GM12878 (cell line): Measurements from ENCODE around the gene MAMLD1. TPM values are rescaled to one million over a fixed set of nuclear protein-coding genes. Genes with fewer than 3 reads are reported as not detected.

ENCODE experiments used
- EGR1 ChIP-seq, 2 experiments: IDR thresholded peaks; 1 replicate in 1 of 2; 2 replicates in 1 of 2; pipeline ENCODE4 v1.6.1; 2011 to 2012; ENCODE audit warnings: low read depth in 2 of 2, low read length in 2 of 2, borderline replicate concordance in 1 of 2, mild to moderate bottlenecking in 1 of 2, moderate library complexity in 1 of 2
- HSF1 ChIP-seq: fragments of 150-350 bp; IDR thresholded peaks from 2 replicates; pipeline ENCODE4 v1.6.1; 2014; ENCODE audit warnings: mild to moderate bottlenecking, low read depth, low read length
- MYC ChIP-seq: IDR thresholded peaks from 2 replicates; pipeline ENCODE4 v1.6.1; 2011; ENCODE audit warnings: mild to moderate bottlenecking, low read length, moderate library complexity, inconsistent platforms; ENCODE audit not compliant: insufficient read depth, insufficient replicate concordance, insufficient read length, severe bottlenecking
- PML ChIP-seq: IDR thresholded peaks from 2 replicates; pipeline ENCODE4 v1.6.1; 2012; ENCODE audit warnings: low read length, inconsistent platforms
- RAD21 ChIP-seq: IDR thresholded peaks from 2 replicates; pipeline ENCODE4 v1.6.1; 2011; ENCODE audit warnings: mild to moderate bottlenecking, low read depth, low read length, moderate library complexity; ENCODE audit not compliant: insufficient read depth
- ZBED1 ChIP-seq: IDR thresholded peaks from 2 replicates; pipeline ENCODE4 v1.6.1; 2016; ENCODE audit warnings: borderline replicate concordance
- ZNF592 ChIP-seq: fragments of 450-650 bp; IDR thresholded peaks from 2 replicates; pipeline ENCODE4 v1.6.1; 2017; ENCODE audit warnings: mild to moderate bottlenecking, moderate library complexity
- polyA plus RNA-seq, 11 experiments: library from polyadenylated mRNA; depleted of rRNA in 4 of 11; unstranded in 6 of 11; stranded (reverse) in 5 of 11; fragments of >200 nt; fragmentation: Nextera tagmentation in 4 of 11; fragmentation: Illumina TruSeq in 1 of 11; extraction: Ambion mirVana in 4 of 11; extraction: Trizol in 1 of 11; gene quantifications; 1 replicate in 1 of 11; 2 replicates in 10 of 11; pipeline versions ENCODE4 v1.2.1 to v1.2.3, GENCODE V29; 2011 to 2016; ENCODE audit warnings: inconsistent platforms in 2 of 11, missing spikeins in 2 of 11, low read depth in 1 of 11
- total RNA-seq, 4 experiments: library from RNA; depleted of rRNA in 3 of 4; stranded (reverse); fragments of >200 nt in 3 of 4; fragmentation: Illumina TruSeq in 1 of 4; extraction: Trizol in 1 of 4; gene quantifications; 2 replicates each; pipeline versions ENCODE4 v1.2.1 to v1.2.3, GENCODE V29; 2013 to 2021

MAMLD1 gene
- total and polyA plus RNA-seq, 10 of the 15 experiments (the other 5 are each of a cell fraction or from before 2014, with no cell fraction given), result 0.03 to 0.05 TPM; not detected in 8

GRCh38 chrX:150486011-150486410 is 122.9 kb downstream of the MAMLD1 start (continued):
- TF ChIP-seq ZNF592 (no peak), MYC (no peak), HSF1 (no peak), RAD21 (peak; percentile 48), PML (no peak), EGR1 (IDR thresholded peaks at IDR 0.05; ENCODE audit: borderline replicate concordance in 1 of 2, low read depth in 2 of 2, low read length in 2 of 2) (no peak), ZBED1 (no peak)
